Keratinocyte (primary cell): ENCODE results near the gene CYP4Z1. TPM values are rescaled to one million over a fixed set of nuclear protein-coding genes. Genes with fewer than 3 reads are reported as not detected.
"Not testable (repeated sequence)": the region's sequence is repeated elsewhere in the genome, so short reads cannot be mapped to it uniquely, and the experiment has no call there.

Source experiments
- DNase-seq: peaks from one replicate; pipeline ENCODE4 v3.0.0-alpha.2; 2011; ENCODE audit warnings: low read depth, missing footprints, low spot score
- FAIRE-seq: peaks from 2 replicates; lab custom pipeline; 2011; peaks lifted over from hg19 to GRCh38; lab: Jason Lieb, UNC
- H2AFZ ChIP-seq: 2 replicates; pipeline ENCODE4 v1.6.0; 2012; ENCODE audit warnings: low read length, control low read depth, inconsistent platforms; ENCODE audit not compliant: control insufficient read depth
- H3K27ac ChIP-seq: 2 replicates; pipeline ENCODE4 v1.5.1; 2011; ENCODE audit warnings: low read length; ENCODE audit not compliant: control insufficient read depth, insufficient read depth
- H3K27me3 ChIP-seq: 3 replicates; pipeline ENCODE4 v1.6.0; 2011; ENCODE audit warnings: low read length; ENCODE audit not compliant: control insufficient read depth, insufficient read depth; ENCODE audit errors: extremely low read depth
- H3K36me3 ChIP-seq, 2 experiments: 2 replicates in 1 of 2; 3 replicates in 1 of 2; pipeline ENCODE4 v1.5.1; 2011; ENCODE audit warnings: low read length in 2 of 2, mild to moderate bottlenecking in 1 of 2; ENCODE audit not compliant: control insufficient read depth in 2 of 2, insufficient read depth in 2 of 2; ENCODE audit errors: extremely low read depth in 1 of 2
- H3K4me1 ChIP-seq: 3 replicates; pipeline ENCODE4 v1.5.1; 2011; ENCODE audit warnings: low read length; ENCODE audit not compliant: control insufficient read depth, insufficient read depth; ENCODE audit errors: extremely low read depth
- H3K4me2 ChIP-seq: 3 replicates; pipeline ENCODE4 v1.6.0; 2011; ENCODE audit warnings: low read depth, low read length; ENCODE audit not compliant: control insufficient read depth, insufficient read depth; ENCODE audit errors: extremely low read depth
- H3K4me3 ChIP-seq, 3 experiments: fragments of 200-600 bp in 1 of 3; sonication (generic) in 1 of 3; 2 replicates in 2 of 3; 3 replicates in 1 of 3; pipeline ENCODE4 v1.5.1; 2011 to 2016; ENCODE audit warnings: low read length in 3 of 3, mild to moderate bottlenecking in 3 of 3, control low read depth in 2 of 3, inconsistent platforms in 1 of 3, low read depth in 1 of 3, mixed read lengths in 1 of 3, mixed run types in 1 of 3, moderate library complexity in 1 of 3; ENCODE audit not compliant: control insufficient read depth in 2 of 3, insufficient read depth in 2 of 3; ENCODE audit errors: extremely low read depth in 1 of 3
- H3K79me2 ChIP-seq: 2 replicates; pipeline ENCODE4 v1.6.0; 2012; ENCODE audit warnings: low read length; ENCODE audit not compliant: control insufficient read depth, insufficient read depth
- H3K9ac ChIP-seq: 3 replicates; pipeline ENCODE4 v1.6.0; 2011; ENCODE audit warnings: low read length; ENCODE audit not compliant: control insufficient read depth, insufficient read depth; ENCODE audit errors: extremely low read depth
- H3K9me1 ChIP-seq: 3 replicates; pipeline ENCODE4 v1.6.0; 2011; ENCODE audit warnings: low read length; ENCODE audit not compliant: control insufficient read depth, insufficient read depth; ENCODE audit errors: extremely low read depth
- H3K9me3 ChIP-seq: 2 replicates; pipeline ENCODE4 v1.5.1; 2012; ENCODE audit warnings: low read depth, low read length; ENCODE audit not compliant: control insufficient read depth
- H4K20me1 ChIP-seq: 3 replicates; pipeline ENCODE4 v1.6.0; 2011; ENCODE audit warnings: low read length; ENCODE audit not compliant: control insufficient read depth, insufficient read depth; ENCODE audit errors: extremely low read depth
- CTCF ChIP-seq, 3 experiments: IDR thresholded peaks in 1 of 3; conservative IDR thresholded peaks in 1 of 3; optimal IDR thresholded peaks in 1 of 3; 2 replicates in 2 of 3; 3 replicates in 1 of 3; pipeline versions ENCODE3 to v1.5.1; 2011; ENCODE audit warnings: low read length in 3 of 3, mild to moderate bottlenecking in 3 of 3, moderate library complexity in 2 of 3, control low read depth in 1 of 3, inconsistent platforms in 1 of 3; ENCODE audit not compliant: insufficient read depth in 2 of 3; ENCODE audit errors: extremely low read depth in 1 of 3
- EZH2 ChIP-seq: IDR thresholded peaks from one replicate; pipeline ENCODE4 v1.6.1; 2012; ENCODE audit warnings: inconsistent platforms, mild to moderate bottlenecking, low read length, moderate library complexity
- dilution Hi-C: fragments of 300-500 bp; cut with MboI; formaldehyde crosslinking; loops from one replicate; pipeline ENCODE4 v1.7.0; 2020; ENCODE audit warnings: low sequenced_read_pairs; ENCODE audit not compliant: extremely low pct_ligation_motif_present
- polyA plus RNA-seq, 5 experiments: library from polyadenylated mRNA; depleted of rRNA in 3 of 5; stranded (reverse) in 3 of 5; stranded (forward) in 1 of 5; unstranded in 1 of 5; fragments of >200 nt; gene quantifications; 1 replicate in 1 of 5; 2 replicates in 3 of 5; 3 replicates in 1 of 5; pipeline versions ENCODE4 v1.2.1 to v1.2.3, GENCODE V29; 2011 to 2012; ENCODE audit warnings: missing spikeins in 2 of 5, low read depth in 1 of 5, low replicate concordance in 1 of 5

CYP4Z1 gene
- polyA plus RNA-seq, 1 donor (not counting 4 experiments of a cell fraction or from before 2014, with no cell fraction given), result not detected

GRCh38 chr1:47113178-47113577, 46.1 kb downstream of the CYP4Z1 start:
- no peak overlapping the region for H3K4me2 ChIP-seq
- no peaks in the 10 kb centered on the region for H3K27me3 ChIP-seq
- dilution Hi-C loops, result no loop called here
- no peak overlapping the region for H3K4me3 ChIP-seq
- H3K9me1 ChIP-seq, result no peaks in the 10 kb centered on the region
- no peak overlapping the region for H3K27ac ChIP-seq
- TF ChIP-seq EZH2 (no peak), CTCF (optimal IDR thresholded peaks at IDR 0.05 in 1 of 3, IDR thresholded peaks at IDR 0.05 in 1 of 3, conservative IDR thresholded peaks at IDR 0.05 in 1 of 3; ENCODE audit: extremely low read depth in 1 of 3, insufficient read depth in 2 of 3, low read length in 3 of 3) (no peak)
- peaks cover 10% of the 10 kb centered on the region for H3K4me1 ChIP-seq
- H2AFZ ChIP-seq, result no peak overlapping the region
- H3K9ac ChIP-seq, result no peak overlapping the region
- no peaks in the 10 kb centered on the region for H3K79me2 ChIP-seq
- H3K36me3 ChIP-seq, result no peaks in the 10 kb centered on the region
- DNase-seq, result no peak
- H3K9me3 ChIP-seq, result no peaks in the 10 kb centered on the region
- no peaks in the 10 kb centered on the region for H4K20me1 ChIP-seq
- FAIRE-seq, result no peak

DNA sequence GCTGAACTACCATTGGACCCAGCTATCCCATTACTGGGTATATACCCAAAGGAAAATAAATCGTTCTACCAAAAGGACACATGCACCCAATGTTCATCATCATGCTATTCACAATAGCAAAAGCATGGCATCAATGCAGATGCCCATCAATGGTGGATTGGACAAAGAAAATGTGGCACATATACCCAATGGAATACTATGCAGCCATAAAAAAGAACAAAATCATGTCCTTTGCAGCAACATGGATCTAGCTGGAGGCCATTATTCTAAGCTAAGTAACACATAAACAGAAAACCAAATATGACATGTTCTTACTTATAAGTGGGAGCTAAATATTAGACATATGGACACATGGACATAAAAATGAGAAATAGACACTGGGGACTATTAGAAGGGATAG, 54.0 kb downstream of the CYP4Z1 start:
- H3K9me1 ChIP-seq, FAIRE-seq, H3K9me3 ChIP-seq, H3K4me3 ChIP-seq, H3K36me3 ChIP-seq, H3K4me1 ChIP-seq, H3K4me2 ChIP-seq, H3K27me3 ChIP-seq, H2AFZ ChIP-seq, H4K20me1 ChIP-seq, H3K27ac ChIP-seq, H3K9ac ChIP-seq, dilution Hi-C loops, H3K79me2 ChIP-seq, DNase-seq: not testable (repeated sequence)

DNA sequence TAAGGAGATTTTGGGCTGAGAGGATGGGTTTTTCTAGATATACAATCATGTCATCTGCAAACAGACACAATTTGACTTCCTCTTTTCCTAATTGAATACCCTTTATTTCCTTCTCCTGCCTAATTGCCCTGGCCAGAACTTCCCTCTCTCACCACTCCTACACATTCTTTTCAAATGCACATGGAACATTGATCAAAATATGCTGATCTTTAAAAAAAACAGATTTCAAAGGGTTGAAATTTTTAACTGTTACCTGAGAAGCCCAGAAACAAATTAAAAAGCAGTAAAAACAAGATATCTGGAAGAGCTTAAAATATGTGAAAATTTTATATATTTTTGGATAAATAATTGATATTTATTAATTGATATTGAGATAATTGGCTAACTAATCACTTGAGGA, 57.8 kb downstream of the CYP4Z1 start:
- H3K4me2 ChIP-seq, dilution Hi-C loops, H3K4me1 ChIP-seq, H3K27me3 ChIP-seq, H3K9ac ChIP-seq, H3K4me3 ChIP-seq, H3K36me3 ChIP-seq, FAIRE-seq, H4K20me1 ChIP-seq, H3K9me1 ChIP-seq, DNase-seq, H3K27ac ChIP-seq, H3K9me3 ChIP-seq, H3K79me2 ChIP-seq, H2AFZ ChIP-seq: not testable (repeated sequence)

DNA sequence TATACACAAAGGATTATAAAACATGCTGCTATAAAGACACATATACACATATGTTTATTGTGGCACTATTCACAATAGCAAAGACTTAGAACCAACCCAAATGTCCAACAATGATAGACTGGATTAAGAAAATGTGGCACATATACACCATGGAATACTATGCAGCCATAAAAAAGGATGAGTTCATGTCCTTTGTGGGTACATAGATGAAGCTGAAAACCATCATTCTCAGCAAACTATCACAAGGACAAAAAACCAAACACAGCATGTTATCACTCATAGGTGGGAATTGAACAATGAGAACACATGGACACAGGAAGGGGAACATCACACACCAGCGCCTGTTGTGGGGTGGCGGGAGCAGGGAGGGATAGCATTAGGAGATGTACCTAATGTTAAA, 60.0 kb downstream of the CYP4Z1 start:
- dilution Hi-C loops, FAIRE-seq, H3K27me3 ChIP-seq: not testable (repeated sequence)

More for the DNA sequence above, 60.0 kb downstream of the CYP4Z1 start:
- not testable (repeated sequence) for H3K27ac ChIP-seq, DNase-seq, H3K9me3 ChIP-seq, H3K79me2 ChIP-seq, H3K4me1 ChIP-seq, H3K9me1 ChIP-seq, H3K4me3 ChIP-seq, H3K4me2 ChIP-seq, H2AFZ ChIP-seq, H4K20me1 ChIP-seq, H3K9ac ChIP-seq, H3K36me3 ChIP-seq
